Non-pigmented ciliary epithelial cell (primary cell): ENCODE results near the gene RASL11A.
"Not testable (repeated sequence)": the region's sequence is repeated elsewhere in the genome, so short reads cannot be mapped to it uniquely, and the experiment has no call there.

Source experiments
- DNase-seq: peaks from one replicate; pipeline ENCODE4 v3.0.0-alpha.2; 2010; ENCODE audit warnings: low read depth

RASL11A gene

DNA sequence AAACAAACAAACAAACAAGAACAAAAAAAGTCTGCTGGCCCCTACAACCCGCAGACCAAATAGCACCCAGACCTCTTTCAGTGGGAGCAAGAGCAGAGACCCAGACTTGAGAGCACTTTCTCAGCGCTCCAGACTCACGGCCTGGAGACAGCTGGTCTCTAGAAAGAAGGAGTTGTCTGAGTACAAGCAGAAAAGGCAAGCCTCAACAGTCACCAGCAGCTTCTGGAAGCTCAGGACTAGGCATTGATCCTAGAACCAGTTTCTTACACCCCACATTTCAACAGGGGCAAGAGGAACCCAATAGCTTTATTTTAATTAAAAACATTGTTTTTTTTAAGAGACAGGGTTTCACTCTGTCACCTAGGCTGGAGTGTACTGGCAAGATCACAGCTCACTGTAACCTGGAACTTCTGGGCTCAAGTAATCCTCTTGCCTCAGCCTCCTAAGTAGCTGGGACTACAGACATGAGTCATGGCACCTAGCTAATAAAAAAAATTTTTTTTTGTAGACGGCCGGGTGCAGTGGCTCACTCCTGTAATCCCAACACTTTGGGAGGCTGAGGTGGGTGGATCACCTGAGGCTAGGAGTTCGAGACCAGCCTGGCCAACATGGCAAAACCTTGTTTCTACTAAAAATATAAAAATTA is 30.4 kb downstream of the RASL11A start:
- DNase-seq: no peak

DNA sequence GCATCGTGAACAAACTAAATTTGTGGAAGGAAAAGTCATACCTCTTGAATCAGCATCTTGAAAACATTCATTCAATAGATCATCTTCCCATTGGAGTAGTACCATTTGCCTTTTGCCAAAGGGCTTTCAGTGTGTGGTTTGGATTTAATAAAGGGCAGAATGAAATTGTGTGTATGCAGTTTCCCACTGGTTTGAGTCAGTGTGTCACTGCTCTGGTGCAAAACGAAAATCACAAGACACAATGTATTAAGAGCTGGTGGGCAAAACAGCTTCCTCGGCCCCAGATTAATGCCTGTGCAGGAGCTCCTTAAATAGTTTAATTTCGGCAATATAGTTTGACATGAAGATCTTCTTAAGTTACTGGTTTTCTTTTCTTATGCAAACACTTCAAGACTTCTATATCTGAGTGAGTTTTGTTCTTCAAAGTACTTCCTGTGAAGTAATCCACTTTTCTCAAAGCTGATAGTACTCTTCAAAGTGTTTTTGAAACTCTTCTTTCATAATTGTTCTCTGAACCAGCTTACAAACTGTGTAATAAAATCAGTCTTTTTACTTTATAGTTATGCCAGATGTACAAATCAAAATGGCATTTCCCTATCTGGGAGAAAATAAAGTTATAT is 32.1 kb downstream of the RASL11A start:
- DNase-seq: no peak

DNA sequence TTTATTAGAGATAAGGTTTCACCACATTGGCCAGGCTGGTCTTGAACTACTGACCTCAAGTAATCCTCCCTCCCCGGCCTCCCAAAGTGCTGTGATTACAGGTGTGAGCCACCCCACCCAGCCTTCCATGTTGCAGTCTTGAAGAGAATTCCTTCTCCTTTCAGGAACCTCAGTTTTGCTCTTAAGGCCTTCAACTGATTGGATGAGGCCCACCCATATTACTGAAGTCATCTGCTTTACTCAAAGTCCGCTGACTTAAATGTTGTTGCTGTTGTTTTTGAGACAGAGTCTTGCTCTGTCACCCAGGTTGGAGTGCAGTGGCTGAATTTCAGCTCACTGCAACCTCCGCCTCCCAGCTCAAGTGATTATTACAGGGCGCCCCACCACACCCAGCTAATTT is 33.5 kb downstream of the RASL11A start:
- no peak for DNase-seq

DNA sequence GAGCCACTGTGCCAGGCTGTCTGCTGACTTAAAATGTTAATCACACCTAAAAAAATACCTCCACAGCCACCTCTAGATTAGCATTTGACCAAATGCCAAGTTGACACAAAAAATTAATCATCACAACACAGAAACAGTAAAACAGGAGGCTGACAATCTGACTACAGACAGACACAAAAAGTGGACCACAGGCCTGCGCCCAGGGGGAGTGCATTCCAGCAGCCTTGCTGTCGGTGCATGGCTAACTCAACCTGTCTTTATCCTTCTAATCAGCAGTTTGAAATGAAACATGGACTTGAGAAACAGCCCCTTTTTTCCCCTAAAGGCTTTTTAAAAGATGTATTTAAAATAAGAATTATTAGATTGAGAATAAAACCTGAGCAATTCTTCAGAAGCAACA is 34.0 kb downstream of the RASL11A start:
- no peak for DNase-seq

DNA sequence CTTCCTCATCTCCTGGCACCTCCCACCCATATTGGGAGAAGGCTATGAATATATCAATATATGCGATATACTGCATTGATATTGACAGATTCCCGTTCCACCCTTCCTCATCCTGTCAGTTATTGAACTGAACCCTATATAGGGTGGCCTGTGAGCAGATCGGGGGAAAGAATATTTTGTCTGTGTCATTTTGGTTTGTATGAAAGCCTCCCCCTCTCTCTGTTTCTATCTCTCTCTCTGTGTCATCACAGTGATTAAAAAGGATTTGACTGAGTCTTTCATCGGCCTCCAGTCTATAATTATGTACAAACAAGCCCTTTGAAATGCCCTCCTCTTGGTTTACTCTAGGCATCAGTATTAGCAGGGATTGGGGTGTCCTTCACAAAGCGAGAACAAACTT is 35.7 kb downstream of the RASL11A start:
- no peak for DNase-seq

DNA sequence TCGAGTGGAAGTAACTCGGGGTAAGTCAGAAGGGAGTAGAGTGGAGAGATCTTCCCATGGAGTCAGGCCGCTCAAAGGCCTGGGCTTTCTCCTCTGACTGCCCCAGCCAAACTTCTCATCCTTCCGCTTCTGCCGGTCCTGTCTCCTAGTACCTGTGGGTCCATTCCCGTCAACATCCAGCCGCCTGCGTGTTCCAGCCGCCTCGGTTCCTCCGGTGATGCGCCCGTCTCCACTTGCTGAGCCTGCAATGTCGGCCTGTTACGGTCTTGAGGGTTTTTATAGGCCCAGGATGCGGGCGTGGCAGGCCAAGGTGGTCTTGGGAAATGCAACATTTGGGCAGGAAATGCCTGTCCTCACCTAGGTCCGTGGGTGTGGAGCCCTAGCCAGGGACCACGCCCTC is 38.3 kb downstream of the RASL11A start:
- DNase-seq: no peak

DNA sequence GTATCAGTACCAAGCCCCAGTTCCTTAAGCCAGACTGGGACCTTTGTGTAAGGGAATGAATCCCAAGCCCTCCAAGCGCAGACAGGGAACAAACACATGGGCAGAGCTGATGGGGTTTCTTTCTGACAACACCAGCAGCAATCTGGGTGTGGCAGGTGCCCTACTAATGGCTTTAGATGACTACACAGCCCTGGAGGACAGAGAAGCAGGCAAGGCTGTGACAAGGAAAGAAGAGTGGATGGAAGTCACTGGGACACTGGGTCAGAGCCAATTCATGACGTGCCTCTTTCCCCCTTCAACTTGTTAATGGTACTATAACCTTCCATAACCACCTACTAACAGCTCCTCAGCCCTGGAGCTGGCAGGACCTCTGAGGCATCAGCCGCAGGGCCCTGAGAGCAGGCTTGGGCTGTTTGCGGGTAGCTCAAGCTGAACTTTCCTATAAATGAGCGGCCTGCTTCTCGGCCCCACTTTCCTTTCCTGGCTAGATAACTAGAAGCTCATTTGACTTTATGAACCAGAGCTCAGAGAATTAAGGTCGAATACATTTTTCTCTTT is 38.9 kb downstream of the RASL11A start:
- no peak for DNase-seq

DNA sequence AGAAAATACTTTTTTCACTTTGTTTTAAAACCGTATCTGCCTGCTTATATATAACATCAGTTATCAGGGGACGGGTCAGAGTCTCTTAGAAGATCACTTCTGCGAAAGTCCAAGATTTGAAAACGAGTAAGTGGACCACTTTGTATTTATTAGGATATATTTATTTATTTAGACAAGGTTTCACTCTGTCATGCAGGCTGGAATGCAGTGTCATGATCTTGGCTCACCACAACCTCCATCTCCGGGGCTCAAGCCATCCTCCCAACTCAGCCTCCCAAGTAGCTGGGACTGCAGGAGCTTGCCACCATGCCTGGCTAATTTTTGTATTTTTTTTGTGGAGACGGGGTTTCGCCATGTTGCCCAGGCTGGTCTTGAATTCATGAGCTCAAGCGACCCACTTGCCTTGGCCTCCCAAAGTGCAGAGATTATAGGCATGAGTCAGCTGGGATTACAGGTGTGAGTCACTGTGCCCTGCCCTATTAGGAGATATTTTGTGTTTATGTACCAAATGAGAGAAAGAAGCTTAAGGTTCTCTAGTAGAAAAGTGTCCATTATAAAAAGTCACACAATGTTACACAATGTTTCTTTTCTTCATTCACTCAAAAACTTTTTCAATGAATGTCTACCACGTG is 39.5 kb downstream of the RASL11A start:
- peak; percentile 10 for DNase-seq

DNA sequence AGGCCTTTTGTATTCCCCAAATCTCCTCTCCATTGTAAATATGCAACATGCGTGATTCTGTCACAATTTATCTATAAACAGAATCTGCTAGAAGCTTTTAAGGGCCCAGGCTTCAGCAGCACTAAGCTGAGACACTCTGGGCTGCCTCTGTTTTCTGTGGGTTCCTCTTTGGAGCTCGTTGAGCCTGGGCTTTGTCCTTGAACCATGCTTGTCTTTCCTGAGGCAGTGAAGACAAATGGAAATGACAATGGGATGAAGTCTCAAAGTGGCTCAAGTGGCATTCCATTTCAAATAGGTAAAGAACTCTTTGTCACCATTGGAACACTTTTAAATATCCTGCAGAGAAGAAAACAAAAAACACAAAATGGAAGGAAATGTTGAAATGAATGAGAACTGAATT is 40.3 kb downstream of the RASL11A start:
- no peak for DNase-seq

DNA sequence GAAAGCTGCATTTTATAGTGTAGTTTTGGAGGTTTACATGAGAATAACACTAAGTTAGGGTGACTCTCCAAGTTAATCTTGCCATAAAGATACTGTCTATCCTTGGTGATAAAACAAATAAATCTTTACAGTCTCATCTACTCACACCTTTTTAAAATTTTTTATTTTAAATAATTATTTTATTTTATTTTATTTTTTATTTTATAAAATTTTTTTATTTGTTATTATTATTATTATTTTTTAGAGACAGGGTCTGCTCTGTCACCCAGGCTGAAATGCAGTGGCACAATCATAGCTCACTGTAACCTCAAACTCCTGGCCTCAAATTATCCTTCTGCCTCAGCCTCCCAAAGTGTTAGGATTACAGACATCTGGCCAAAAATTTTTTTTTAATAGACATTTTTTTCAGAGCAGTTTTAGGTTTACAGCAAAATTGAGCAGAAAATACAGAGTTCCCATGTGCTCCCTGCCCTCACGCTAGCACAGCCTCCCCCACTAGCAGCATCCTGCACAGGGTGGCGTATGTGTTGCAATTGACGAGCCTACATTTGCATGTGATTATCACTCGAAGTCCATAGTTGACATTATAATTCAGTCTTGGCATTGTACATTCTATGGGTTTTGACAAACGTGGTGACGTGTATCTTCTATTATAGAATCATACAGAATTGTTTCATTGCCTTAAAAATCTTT is 41.0 kb downstream of the RASL11A start:
- DNase-seq: no peak

DNA sequence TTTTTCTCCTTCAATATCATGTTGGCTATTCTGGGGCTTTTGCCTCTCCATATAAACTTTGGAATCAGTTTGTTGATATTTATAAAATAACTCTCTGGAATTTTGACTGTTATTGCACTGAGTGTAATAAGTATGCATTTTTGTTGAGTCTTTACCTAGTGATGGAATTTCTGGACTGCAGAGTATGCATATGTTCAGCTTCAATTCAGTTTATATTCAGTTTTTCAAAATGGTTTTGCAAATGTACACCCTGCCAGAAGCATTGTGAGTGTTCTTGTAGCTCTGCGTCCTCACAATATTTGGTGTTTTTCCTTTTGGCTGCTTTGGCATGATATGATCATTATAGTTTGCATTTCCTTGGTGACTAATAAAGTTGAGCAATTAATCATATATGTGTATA is 43.1 kb downstream of the RASL11A start:
- no peak for DNase-seq

DNA sequence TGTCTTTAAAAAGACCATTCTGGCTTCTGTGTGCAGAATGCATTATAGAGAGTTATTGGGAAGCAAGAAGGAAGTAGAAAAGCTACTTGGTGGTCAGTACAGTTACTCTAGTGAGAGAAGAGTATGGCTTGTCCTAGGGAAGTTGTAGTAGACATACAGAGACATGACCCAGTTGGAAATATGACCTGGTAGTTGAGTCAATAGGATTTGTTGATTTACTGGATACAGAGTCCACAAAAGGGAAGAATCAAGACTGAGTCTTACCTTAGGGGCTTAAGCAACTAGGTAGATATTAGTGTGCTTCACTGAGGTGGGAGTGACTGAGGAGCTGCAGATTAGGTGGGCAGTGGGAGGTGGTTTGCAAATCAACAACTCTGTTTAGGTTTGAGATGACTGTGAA is 48.8 kb downstream of the RASL11A start:
- DNase-seq: no peak

DNA sequence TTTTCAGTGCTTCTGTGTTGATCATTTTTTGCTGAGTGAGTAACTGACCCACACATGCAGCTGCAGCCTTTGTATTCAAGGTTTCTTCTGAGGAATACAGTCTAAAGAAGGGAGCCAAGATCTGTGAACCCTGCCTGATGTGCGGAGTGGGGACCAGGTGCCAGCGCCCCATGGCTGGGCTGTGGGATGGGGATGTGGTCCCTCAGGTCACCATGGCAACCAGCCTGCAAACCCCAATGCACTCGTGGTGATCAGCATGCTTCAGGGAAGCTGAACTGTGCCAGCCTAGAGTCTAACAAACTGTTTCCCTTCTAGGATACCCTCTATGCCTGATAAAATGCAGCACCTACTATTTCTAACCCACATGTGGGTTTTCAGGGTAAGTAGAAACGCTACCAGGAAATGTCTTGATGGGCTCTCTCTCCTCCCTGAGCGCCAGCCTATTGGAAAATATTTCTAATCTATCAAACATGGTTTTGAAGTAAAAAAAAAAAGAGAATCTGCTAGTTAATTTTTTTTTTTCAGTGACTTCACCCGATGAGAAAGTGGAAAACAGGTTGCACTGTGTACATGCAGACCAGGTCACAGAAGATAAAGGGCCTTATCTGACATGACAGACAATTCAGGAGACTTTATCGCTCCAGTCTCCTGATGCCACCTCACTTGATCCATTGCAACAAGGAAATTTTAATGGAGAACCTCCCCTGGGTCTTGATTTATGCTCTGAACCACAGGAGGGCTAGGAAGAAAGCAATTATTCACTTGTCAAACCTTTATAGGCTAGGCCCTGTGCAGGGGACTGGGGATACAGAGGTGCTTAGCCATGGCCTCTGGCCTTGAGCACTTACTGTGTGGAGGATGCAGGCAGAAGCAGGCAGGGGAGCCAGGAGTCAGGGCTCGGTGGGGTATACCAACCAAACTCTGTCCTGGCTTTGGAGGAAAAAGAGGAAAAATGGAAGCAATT is 51.1 kb downstream of the RASL11A start:
- no peak for DNase-seq

DNA sequence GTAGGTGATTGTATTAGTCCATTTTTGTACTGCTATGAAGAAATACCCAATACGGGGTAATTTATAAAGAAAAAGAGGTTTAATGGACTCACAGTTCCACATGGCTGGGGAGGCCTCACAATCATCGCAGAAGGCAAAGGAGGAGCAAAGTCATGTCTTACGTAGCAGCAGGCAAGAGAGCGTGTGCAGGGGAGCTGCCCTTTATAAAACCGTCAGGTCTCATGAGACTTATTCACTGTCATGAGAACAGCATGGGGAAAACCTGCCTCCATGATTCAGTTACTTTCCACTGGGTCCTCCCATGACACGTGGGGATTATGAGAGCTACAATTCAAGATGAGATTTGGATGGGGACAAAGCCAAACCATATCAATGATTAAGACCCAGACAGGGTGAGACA is 51.8 kb downstream of the RASL11A start:
- DNase-seq: not testable (repeated sequence)
